OCI-LY3 (cell line): ENCODE results near the gene RHOBTB3.

Experiments used
- CTCF ChIP-seq: fragments of 200-600, 300-600 bp; sonication (generic); IDR thresholded peaks from 2 replicates; pipeline ENCODE4 v1.5.1; 2014; ENCODE audit warnings: antibody characterized with exemption, low read length, low read depth
- EZH2phosphoT487 ChIP-seq: fragments of 200-600 bp; shearing (Covaris generic); IDR thresholded peaks from 2 replicates; pipeline ENCODE4 v1.6.1; 2018; ENCODE audit warnings: antibody characterized with exemption, mixed run types, low read depth

- TF ChIP-seq CTCF = no peak
- no peak for TF ChIP-seq EZH2phosphoT487
These were observed 40.8 kb upstream of the RHOBTB3 start for GRCh38 chr5:95690333-95690732.
